RWPE2 (cell line): ENCODE results near the gene RTEL1.
"Not testable (repeated sequence)": the region's sequence is repeated elsewhere in the genome, so short reads cannot be mapped to it uniquely, and the experiment has no call there.

Experiments used
- ATAC-seq: fragments of 200-7000 bp; cut with Tn5 transposase; 3 replicates; pipeline ENCODE4 v1.9.1; 2021; ENCODE audit warnings: low read depth
- DNase-seq: peaks from one replicate; pipeline ENCODE4 v3.0.0-alpha.2; 2020; ENCODE audit warnings: low spot score
- H3K27ac ChIP-seq: fragments of 450-650 bp; 2 replicates; pipeline ENCODE4 v1.5.1; 2017; ENCODE audit warnings: mild to moderate bottlenecking; ENCODE audit not compliant: poor library complexity, severe bottlenecking
- H3K27me3 ChIP-seq: fragments of 250-450 bp; sonication (Bioruptor Pico); 2 replicates; pipeline ENCODE4 v1.5.1; 2021; ENCODE audit warnings: mild to moderate bottlenecking, moderate library complexity; ENCODE audit not compliant: insufficient read depth, poor library complexity, severe bottlenecking
- H3K36me3 ChIP-seq: fragments of 250-450 bp; sonication (Bioruptor Pico); 2 replicates; pipeline ENCODE4 v1.5.1; 2020; ENCODE audit warnings: low read depth, mild to moderate bottlenecking, moderate library complexity
- H3K4me1 ChIP-seq: fragments of 250-450 bp; sonication (Bioruptor Pico); 2 replicates; pipeline ENCODE4 v1.5.1; 2021; ENCODE audit warnings: mild to moderate bottlenecking, moderate library complexity; ENCODE audit not compliant: insufficient read depth, poor library complexity, severe bottlenecking
- H3K4me3 ChIP-seq: fragments of 250-450 bp; sonication (Bioruptor Pico); 2 replicates; pipeline ENCODE4 v1.5.1; 2021; ENCODE audit warnings: mild to moderate bottlenecking, moderate library complexity; ENCODE audit not compliant: severe bottlenecking
- H3K9me3 ChIP-seq: fragments of 250-450 bp; sonication (Bioruptor Pico); 2 replicates; pipeline ENCODE4 v1.5.1; 2021; ENCODE audit warnings: mild to moderate bottlenecking, moderate library complexity; ENCODE audit not compliant: severe bottlenecking
- CTCF ChIP-seq: fragments of 450-650 bp; IDR thresholded peaks from one replicate; pipeline ENCODE4 v1.5.1; 2017; ENCODE audit warnings: mild to moderate bottlenecking, moderate library complexity; ENCODE audit not compliant: poor library complexity, severe bottlenecking

Gene RTEL1

GRCh38 chr20:63664143-63664851, 6.2 kb downstream of the RTEL1 start:
- Histone ChIP-seq H3K27me3 (no peaks in the 10 kb centered on the region), H3K9me3 (no peaks in the 10 kb centered on the region), H3K27ac (no peak overlapping the region), H3K4me3 (no peak overlapping the region), H3K4me1 (no peaks in the 10 kb centered on the region), H3K36me3 (peaks cover 96% of the 10 kb centered on the region)
- DNase-seq (no peak), ATAC-seq (no peak; the same call in 2 of the 3 replicates)
- TF ChIP-seq CTCF = no peak

- Histone ChIP-seq H3K36me3 (peaks cover 93% of the 10 kb centered on the region), H3K4me1 (no peaks in the 10 kb centered on the region), H3K9me3 (no peaks in the 10 kb centered on the region), H3K27ac (no peak overlapping the region), H3K27me3 (no peaks in the 10 kb centered on the region), H3K4me3 (no peak overlapping the region)
- no peak for TF ChIP-seq CTCF
- peak; percentile 32; the same call in 2 of the 3 replicates for ATAC-seq
- DNase-seq = no peak
These were observed 6.9 kb downstream of the RTEL1 start for GRCh38 chr20:63664861-63665594.

GRCh38 chr20:63665708-63666107, 7.6 kb downstream of the RTEL1 start:
- ATAC-seq (no peak), DNase-seq (no peak)
- no peaks in the 10 kb centered on the region for H3K4me1 ChIP-seq
- H3K36me3 ChIP-seq = peaks cover 86% of the 10 kb centered on the region
- H3K27me3 ChIP-seq = no peaks in the 10 kb centered on the region
- no peaks in the 10 kb centered on the region for H3K9me3 ChIP-seq
- TF ChIP-seq CTCF = no peak
- no peak overlapping the region for H3K27ac ChIP-seq
- no peak overlapping the region for H3K4me3 ChIP-seq

GRCh38 chr20:63667858-63668257, 9.7 kb downstream of the RTEL1 start:
- no peak for TF ChIP-seq CTCF
- H3K27me3 ChIP-seq = no peaks in the 10 kb centered on the region
- no peak for DNase-seq
- H3K27ac ChIP-seq = no peak overlapping the region
- H3K4me1 ChIP-seq = no peaks in the 10 kb centered on the region
- no peak for ATAC-seq
- no peaks in the 10 kb centered on the region for H3K9me3 ChIP-seq
- peaks cover 86% of the 10 kb centered on the region for H3K36me3 ChIP-seq
- no peak overlapping the region for H3K4me3 ChIP-seq

- Histone ChIP-seq H3K4me1 (no peaks in the 10 kb centered on the region), H3K36me3 (peaks cover 86% of the 10 kb centered on the region), H3K27ac (no peak overlapping the region), H3K27me3 (no peaks in the 10 kb centered on the region), H3K9me3 (no peaks in the 10 kb centered on the region), H3K4me3 (no peak overlapping the region)
- TF ChIP-seq CTCF = no peak
- no peak for DNase-seq
- ATAC-seq = no peak
These were observed 10.2 kb downstream of the RTEL1 start for GRCh38 chr20:63668351-63668750.

GRCh38 chr20:63671695-63672094, 13.6 kb downstream of the RTEL1 start:
- H3K27me3 ChIP-seq, H3K4me3 ChIP-seq, H3K9me3 ChIP-seq, H3K4me1 ChIP-seq, DNase-seq, H3K27ac ChIP-seq, ATAC-seq: not testable (repeated sequence)
- H3K36me3 ChIP-seq = peaks cover 86% of the 10 kb centered on the region
